Transverse colon (tissue), 4 donors: ENCODE results near the gene EPHA5. TPM values are rescaled to one million over a fixed set of nuclear protein-coding genes. Genes with fewer than 3 reads are reported as not detected.

Source experiments
- DNase-seq: peaks from one replicate; pipeline ENCODE4 v3.0.0-alpha.2; 2019
- H3K27ac ChIP-seq, 4 donors: fragments of 200-600 bp; sonication (generic); 2 replicates each; pipeline ENCODE4 v1.5.1; 2016 to 2018; ENCODE audit warnings: inconsistent platforms in 4 of 4
- H3K27me3 ChIP-seq: fragments of 200-600 bp; sonication (generic); 2 replicates; pipeline ENCODE4 v1.5.1; 2017; ENCODE audit warnings: inconsistent platforms
- H3K36me3 ChIP-seq, 4 donors: fragments of 200-600 bp; sonication (generic); 2 replicates each; pipeline ENCODE4 v1.5.1; 2017 to 2019; ENCODE audit warnings: inconsistent platforms in 4 of 4
- H3K4me1 ChIP-seq, 4 donors: fragments of 200-600 bp; sonication (generic); 2 replicates each; pipeline ENCODE4 v1.5.1; 2017 to 2020; ENCODE audit warnings: inconsistent platforms in 4 of 4
- H3K4me3 ChIP-seq, 4 donors: fragments of 200-600 bp; sonication (generic); 1 replicate in 1 of 4; 2 replicates in 3 of 4; pipeline versions ENCODE4 v1.5.1 to v1.6.1; 2017 to 2019; ENCODE audit warnings: inconsistent platforms in 4 of 4
- H3K9me3 ChIP-seq, 2 donors: fragments of 200-600 bp; sonication (generic); 2 replicates each; pipeline ENCODE4 v1.5.1; 2017 to 2019; ENCODE audit warnings: inconsistent platforms in 2 of 2
- EP300 ChIP-seq: sonication (generic); formaldehyde crosslinking; IDR thresholded peaks from one replicate; pipeline ENCODE4 v1.6.1; 2017; ENCODE audit warnings: antibody characterized with exemption, low read depth
- POLR2A ChIP-seq: fragments of 450-650 bp; IDR thresholded peaks from one replicate; pipeline ENCODE4 v1.6.1; 2016; ENCODE audit warnings: antibody characterized with exemption, mild to moderate bottlenecking, moderate library complexity
- POLR2AphosphoS5 ChIP-seq, 3 donors: sonication (generic); formaldehyde crosslinking; IDR thresholded peaks; one replicate each; pipeline ENCODE4 v1.6.1; 2016; ENCODE audit warnings: antibody characterized with exemption in 3 of 3
- WGBS, 2 donors: methylation state at CpG; one replicate each; pipeline ENCODE4 v1.1.5; 2018; ENCODE audit warnings: low coverage in 1 of 2; 5-methylcytosine and 5-hydroxymethylcytosine counted together
- in situ Hi-C, 4 donors: fragments of 200-750 bp; cut with MboI; loops; one replicate each; pipeline versions ENCODE4 v1.15.0 to v1.15.1; 2017; ENCODE audit warnings: low sequenced_read_pairs in 3 of 4, low pct_ligation_motif_present in 1 of 4, low pct_unique_long_range_greater_than_20kb in 1 of 4
- intact Hi-C: fragments of 100-400 bp; cut with DNase I; formaldehyde crosslinking; loops from one replicate; pipeline ENCODE4 v1.15.1; 2023; ENCODE audit warnings: low total_unique reads
- total RNA-seq, 4 donors: library from RNA; depleted of rRNA; stranded (reverse); fragments of >200 nt; gene quantifications; one replicate each; pipeline ENCODE4 v1.1.0, GENCODE V29; 2016
- TF ChIP-seq, protein P1 (sequence below), 5 experiments: fragments of 200-600 bp in 3 of 5; fragments of 450-650 bp in 2 of 5; sonication (generic) in 3 of 5; IDR thresholded peaks; 1 replicate in 2 of 5; 2 replicates in 3 of 5; pipeline ENCODE4 v1.5.1; 2016 to 2017; ENCODE audit warnings: antibody characterized with exemption in 5 of 5, inconsistent platforms in 3 of 5, mild to moderate bottlenecking in 2 of 5, moderate library complexity in 1 of 5

EPHA5 gene
- total RNA-seq, 4 donors from 2014 or later, result 0.14 to 0.60 (median 0.32) TPM; not detected in 1

GRCh38 chr4:65340382-65341109 is 329.7 kb downstream of the EPHA5 start:
- no peak for TF ChIP-seq POLR2AphosphoS5 (IDR thresholded peaks at IDR 0.05)
- Histone ChIP-seq H3K4me3 (no peak overlapping the region), H3K9me3 (no peaks in the 10 kb centered on the region), H3K4me1 (no peaks in the 10 kb centered on the region), H3K27ac (no peak overlapping the region), H3K27me3 (no peaks in the 10 kb centered on the region), H3K36me3 (no peaks in the 10 kb centered on the region)
- 60 to 66% methylated on average over 4 of the region's 4 CpGs for WGBS, 2 donors
- in situ Hi-C loops, result no loop called here
- intact Hi-C loops, result no loop called here
- no peak for DNase-seq

DNA sequence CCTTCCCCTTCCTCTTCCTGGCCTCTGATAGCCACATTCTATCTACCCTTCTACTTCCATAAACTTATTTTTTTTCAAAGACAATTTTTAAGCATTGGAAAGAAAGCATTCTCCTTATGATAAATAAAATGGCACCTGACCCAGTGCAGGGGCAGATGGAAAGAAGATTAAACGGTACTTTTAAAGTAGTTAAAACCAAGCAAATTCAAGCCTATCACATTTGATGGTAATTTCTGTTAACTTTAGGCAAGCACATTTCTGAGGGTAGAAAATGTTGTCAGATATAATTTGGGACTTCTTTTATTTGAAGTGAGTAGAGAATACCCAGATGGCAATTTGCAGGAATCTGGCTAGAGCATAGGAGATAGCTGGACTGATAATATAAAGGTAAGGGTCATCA is 332.9 kb downstream of the EPHA5 start:
- intact Hi-C loops (no loop called here), in situ Hi-C loops (no loop called here)
- Histone ChIP-seq H3K4me1 (no peaks in the 10 kb centered on the region), H3K9me3 (no peaks in the 10 kb centered on the region), H3K27ac (no peak overlapping the region), H3K4me3 (no peak overlapping the region), H3K27me3 (no peaks in the 10 kb centered on the region), H3K36me3 (no peaks in the 10 kb centered on the region)
- no peak for DNase-seq
- WGBS, 2 donors, result 60 to 71% methylated on average over 1 of the region's 1 CpG
- TF ChIP-seq EP300, result no peak
- no peak for TF ChIP-seq POLR2AphosphoS5 (IDR thresholded peaks at IDR 0.05)
- TF ChIP-seq, protein P1, sequence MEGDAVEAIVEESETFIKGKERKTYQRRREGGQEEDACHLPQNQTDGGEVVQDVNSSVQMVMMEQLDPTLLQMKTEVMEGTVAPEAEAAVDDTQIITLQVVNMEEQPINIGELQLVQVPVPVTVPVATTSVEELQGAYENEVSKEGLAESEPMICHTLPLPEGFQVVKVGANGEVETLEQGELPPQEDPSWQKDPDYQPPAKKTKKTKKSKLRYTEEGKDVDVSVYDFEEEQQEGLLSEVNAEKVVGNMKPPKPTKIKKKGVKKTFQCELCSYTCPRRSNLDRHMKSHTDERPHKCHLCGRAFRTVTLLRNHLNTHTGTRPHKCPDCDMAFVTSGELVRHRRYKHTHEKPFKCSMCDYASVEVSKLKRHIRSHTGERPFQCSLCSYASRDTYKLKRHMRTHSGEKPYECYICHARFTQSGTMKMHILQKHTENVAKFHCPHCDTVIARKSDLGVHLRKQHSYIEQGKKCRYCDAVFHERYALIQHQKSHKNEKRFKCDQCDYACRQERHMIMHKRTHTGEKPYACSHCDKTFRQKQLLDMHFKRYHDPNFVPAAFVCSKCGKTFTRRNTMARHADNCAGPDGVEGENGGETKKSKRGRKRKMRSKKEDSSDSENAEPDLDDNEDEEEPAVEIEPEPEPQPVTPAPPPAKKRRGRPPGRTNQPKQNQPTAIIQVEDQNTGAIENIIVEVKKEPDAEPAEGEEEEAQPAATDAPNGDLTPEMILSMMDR (IDR thresholded peaks at IDR 0.05), result no peak
- no peak for TF ChIP-seq POLR2A

GRCh38 chr4:65336465-65336864 is 333.8 kb downstream of the EPHA5 start:
- 67 to 77% methylated on average over 1 of the region's 1 CpG for WGBS, 2 donors
- DNase-seq, result no peak
- Histone ChIP-seq H3K27ac (no peak overlapping the region), H3K9me3 (no peaks in the 10 kb centered on the region), H3K4me3 (no peak overlapping the region), H3K27me3 (no peaks in the 10 kb centered on the region), H3K4me1 (no peaks in the 10 kb centered on the region), H3K36me3 (no peaks in the 10 kb centered on the region)
- intact Hi-C loops (no loop called here), in situ Hi-C loops (no loop called here)
- TF ChIP-seq, protein P1 (IDR thresholded peaks at IDR 0.05), result no peak
- TF ChIP-seq EP300, result no peak
- no peak for TF ChIP-seq POLR2AphosphoS5 (IDR thresholded peaks at IDR 0.05)
- no peak for TF ChIP-seq POLR2A

GRCh38 chr4:65316534-65316933 is 353.8 kb downstream of the EPHA5 start:
- Histone ChIP-seq H3K27me3 (no peaks in the 10 kb centered on the region), H3K9me3 (no peaks in the 10 kb centered on the region), H3K27ac (no peak overlapping the region), H3K4me3 (no peak overlapping the region), H3K36me3 (no peaks in the 10 kb centered on the region), H3K4me1 (no peaks in the 10 kb centered on the region)
- DNase-seq, result no peak
- TF ChIP-seq EP300 (no peak), POLR2AphosphoS5 (IDR thresholded peaks at IDR 0.05) (no peak), POLR2A (no peak)
- TF ChIP-seq, protein P1 (IDR thresholded peaks at IDR 0.05), result no peak
- in situ Hi-C loops, result no loop called here
- intact Hi-C loops, result no loop called here
- WGBS, 2 donors, result 70 to 71% methylated on average over 4 of the region's 4 CpGs

DNA sequence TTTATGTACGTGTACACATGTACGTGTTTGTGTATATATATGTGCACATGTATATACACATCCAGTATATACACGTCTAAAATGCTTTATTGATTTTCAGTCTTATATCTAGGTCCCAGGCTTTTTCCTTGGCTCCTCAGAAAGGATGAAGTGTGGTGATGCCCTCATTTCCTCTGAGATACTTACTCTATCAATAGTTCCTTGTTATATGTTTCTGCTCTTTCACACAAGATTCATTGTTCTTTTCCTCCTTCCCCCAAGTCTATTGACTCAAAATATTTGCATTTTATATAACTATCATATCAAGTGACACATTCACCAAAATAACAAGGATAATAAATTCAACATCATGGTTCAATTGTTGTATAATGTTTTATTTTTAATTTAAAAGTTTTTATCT is 359.2 kb downstream of the EPHA5 start:
- in situ Hi-C loops, result no loop called here
- no peaks in the 10 kb centered on the region for H3K27me3 ChIP-seq
- no peak overlapping the region for H3K4me3 ChIP-seq
- no peaks in the 10 kb centered on the region for H3K4me1 ChIP-seq
- no peak for TF ChIP-seq POLR2AphosphoS5 (IDR thresholded peaks at IDR 0.05)
- TF ChIP-seq EP300, result no peak
- TF ChIP-seq, protein P1 (IDR thresholded peaks at IDR 0.05), result no peak
- TF ChIP-seq POLR2A, result no peak
- intact Hi-C loops, result no loop called here
- WGBS, 2 donors, result 76 to 89% methylated on average over 3 of the region's 3 CpGs
- H3K9me3 ChIP-seq, result no peaks in the 10 kb centered on the region
- H3K27ac ChIP-seq, result no peak overlapping the region
- no peaks in the 10 kb centered on the region for H3K36me3 ChIP-seq
- no peak for DNase-seq
